Measurements from ENCODE around the gene ME1. TPM values are rescaled to one million over a fixed set of nuclear protein-coding genes. Genes with fewer than 3 reads are reported as not detected.
"Not testable (repeated sequence)": the region's sequence is repeated elsewhere in the genome, so short reads cannot be mapped to it uniquely, and the experiment has no call there.

The ME1 gene
- total RNA-seq, 1 experiment from 2014 or later = 40.5 TPM

- no peak for TF ChIP-seq ELF1 (IDR thresholded peaks at IDR 0.05; ENCODE audit: borderline replicate concordance, low read depth)
- no peak for TF ChIP-seq SIN3A (IDR thresholded peaks at IDR 0.05; ENCODE audit: low read depth)
- TF ChIP-seq JUND (IDR thresholded peaks at IDR 0.05) = no peak
- no peak for TF ChIP-seq ZNF274 (IDR thresholded peaks at IDR 0.05; ENCODE audit: low read depth, low read length)
- no peak for TF ChIP-seq TCF7L2 (IDR thresholded peaks at IDR 0.05; ENCODE audit: borderline replicate concordance, extremely low read depth, insufficient read depth, insufficient read length)
- no peak for TF ChIP-seq SRF (IDR thresholded peaks at IDR 0.05; ENCODE audit: low read depth)
- TF ChIP-seq ZBTB33 (IDR thresholded peaks at IDR 0.05; ENCODE audit: extremely low read depth, insufficient replicate concordance, low read length) = no peak
- TF ChIP-seq RAD21 (IDR thresholded peaks at IDR 0.05; ENCODE audit: low read depth) = no peak
- TF ChIP-seq, protein P1, sequence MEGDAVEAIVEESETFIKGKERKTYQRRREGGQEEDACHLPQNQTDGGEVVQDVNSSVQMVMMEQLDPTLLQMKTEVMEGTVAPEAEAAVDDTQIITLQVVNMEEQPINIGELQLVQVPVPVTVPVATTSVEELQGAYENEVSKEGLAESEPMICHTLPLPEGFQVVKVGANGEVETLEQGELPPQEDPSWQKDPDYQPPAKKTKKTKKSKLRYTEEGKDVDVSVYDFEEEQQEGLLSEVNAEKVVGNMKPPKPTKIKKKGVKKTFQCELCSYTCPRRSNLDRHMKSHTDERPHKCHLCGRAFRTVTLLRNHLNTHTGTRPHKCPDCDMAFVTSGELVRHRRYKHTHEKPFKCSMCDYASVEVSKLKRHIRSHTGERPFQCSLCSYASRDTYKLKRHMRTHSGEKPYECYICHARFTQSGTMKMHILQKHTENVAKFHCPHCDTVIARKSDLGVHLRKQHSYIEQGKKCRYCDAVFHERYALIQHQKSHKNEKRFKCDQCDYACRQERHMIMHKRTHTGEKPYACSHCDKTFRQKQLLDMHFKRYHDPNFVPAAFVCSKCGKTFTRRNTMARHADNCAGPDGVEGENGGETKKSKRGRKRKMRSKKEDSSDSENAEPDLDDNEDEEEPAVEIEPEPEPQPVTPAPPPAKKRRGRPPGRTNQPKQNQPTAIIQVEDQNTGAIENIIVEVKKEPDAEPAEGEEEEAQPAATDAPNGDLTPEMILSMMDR (IDR thresholded peaks at IDR 0.05 in 2 of 3, conservative IDR thresholded peaks at IDR 0.05 in 1 of 3; ENCODE audit: borderline replicate concordance in 1 of 3, insufficient read depth in 1 of 3, low read depth in 2 of 3, low read length in 2 of 3) = no peak
- TF ChIP-seq EZH2phosphoT487 (IDR thresholded peaks at IDR 0.05; ENCODE audit: borderline replicate concordance) = no peak
- Histone ChIP-seq H3K4me2 (ENCODE audit: low read length) (no peak overlapping the region), H3K4me3 (replicated peaks in 1 of 2; ENCODE audit: low read depth in 1 of 2, low read length in 2 of 2) (no peak overlapping the region), H3K27ac (ENCODE audit: low read depth, low read length) (no peak overlapping the region), H3K4me1 (ENCODE audit: control insufficient read depth in 1 of 2, insufficient read depth in 2 of 2, low read length in 2 of 2) (peaks cover 4 to 6% of the 10 kb centered on the region in 2 experiments; a peak in 3 of 4 replicates), H3K9ac (ENCODE audit: low read length) (no peak overlapping the region), H3K79me2 (ENCODE audit: insufficient read depth, low read length) (no peaks in the 10 kb centered on the region), H3K9me2 (ENCODE audit: insufficient read depth) (no peaks in the 10 kb centered on the region), H3K9me3 (ENCODE audit: control insufficient read depth in 1 of 2, insufficient read depth in 1 of 2, low read depth in 1 of 2, low read length in 2 of 2) (no peaks in the 10 kb centered on the region), H4K20me1 (ENCODE audit: insufficient read depth) (no peaks in the 10 kb centered on the region), H3K27me3 (ENCODE audit: insufficient read depth, low read length) (no peaks in the 10 kb centered on the region), H3K36me3 (ENCODE audit: control insufficient read depth in 1 of 2, insufficient read depth in 2 of 2, low read length in 2 of 2) (peaks cover 0 to 4% of the 10 kb centered on the region in 2 experiments; a peak in 2 of 4 replicates), H2AFZ (ENCODE audit: low read depth, low read length, poor library complexity, severe bottlenecking) (no peak overlapping the region)
- POLR2A ChIA-PET = no interaction called here
- CTCF ChIA-PET = no interaction called here
- intact Hi-C loops (cut with micrococcal nuclease) = no loop called here
- no peak for ATAC-seq
- DNase-seq (ENCODE audit: low read depth, low spot score) = no peak
- BruUV-seq (replicated peaks) = no TSS peak
- RAD21 ChIA-PET (ENCODE audit: low non-redundant PET in 1 of 2, low total read pairs in 2 of 2, uncharacterized antibody in 2 of 2, unreplicated experiment in 2 of 2) = no interaction called here
Observed at GRCh38 chr6:83257791-83258190, 173.1 kb downstream of the ME1 start.

DNA sequence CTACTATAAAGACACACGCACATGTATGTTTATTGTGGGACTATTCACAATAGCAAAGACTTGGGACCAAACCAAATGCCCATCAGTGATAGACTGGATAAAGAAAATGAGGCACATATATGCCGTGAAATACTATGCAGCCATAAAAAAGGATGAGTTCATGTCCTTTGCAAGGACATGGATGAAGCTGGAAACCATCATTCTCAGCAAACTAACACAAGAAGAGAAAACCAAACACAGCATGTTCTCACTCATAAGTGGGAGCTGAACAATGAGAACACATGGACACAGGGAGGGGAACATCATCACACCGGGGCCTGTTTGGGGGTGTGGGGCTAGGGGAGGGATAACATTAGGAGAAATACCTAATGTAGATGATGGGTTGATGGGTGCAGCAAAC is 174.1 kb downstream of the ME1 start:
- H3K4me2 ChIP-seq (ENCODE audit: low read length); H3K4me1 ChIP-seq (ENCODE audit: control insufficient read depth in 1 of 2, insufficient read depth in 2 of 2, low read length in 2 of 2); ATAC-seq; RAD21 ChIA-PET (ENCODE audit: low non-redundant PET in 1 of 2, low total read pairs in 2 of 2, uncharacterized antibody in 2 of 2, unreplicated experiment in 2 of 2); H3K36me3 ChIP-seq (ENCODE audit: control insufficient read depth in 1 of 2, insufficient read depth in 2 of 2, low read length in 2 of 2); H3K27me3 ChIP-seq (ENCODE audit: insufficient read depth, low read length); intact Hi-C loops (cut with micrococcal nuclease); DNase-seq (ENCODE audit: low read depth, low spot score); CTCF ChIA-PET; H3K9me3 ChIP-seq (ENCODE audit: control insufficient read depth in 1 of 2, insufficient read depth in 1 of 2, low read depth in 1 of 2, low read length in 2 of 2); H3K79me2 ChIP-seq (ENCODE audit: insufficient read depth, low read length); BruUV-seq (replicated peaks); H3K9ac ChIP-seq (ENCODE audit: low read length); H2AFZ ChIP-seq (ENCODE audit: low read depth, low read length, poor library complexity, severe bottlenecking); H3K9me2 ChIP-seq (ENCODE audit: insufficient read depth); H3K27ac ChIP-seq (ENCODE audit: low read depth, low read length); H3K4me3 ChIP-seq (replicated peaks in 1 of 2; ENCODE audit: low read depth in 1 of 2, low read length in 2 of 2); H4K20me1 ChIP-seq (ENCODE audit: insufficient read depth): not testable (repeated sequence)
- POLR2A ChIA-PET = interaction anchor here (0.6 kb wide), 1 partner anchor 958 kb away, joined by 6 read pairs; no protein-coding TSS in a partner anchor
